NCI-H82 (cell line): ENCODE measurements around the gene PDE2A.

Experiments used
- DNase-seq: peaks from one replicate; lab custom pipeline; 2025; lab: John Stamatoyannopoulos, UW

The PDE2A gene

DNA sequence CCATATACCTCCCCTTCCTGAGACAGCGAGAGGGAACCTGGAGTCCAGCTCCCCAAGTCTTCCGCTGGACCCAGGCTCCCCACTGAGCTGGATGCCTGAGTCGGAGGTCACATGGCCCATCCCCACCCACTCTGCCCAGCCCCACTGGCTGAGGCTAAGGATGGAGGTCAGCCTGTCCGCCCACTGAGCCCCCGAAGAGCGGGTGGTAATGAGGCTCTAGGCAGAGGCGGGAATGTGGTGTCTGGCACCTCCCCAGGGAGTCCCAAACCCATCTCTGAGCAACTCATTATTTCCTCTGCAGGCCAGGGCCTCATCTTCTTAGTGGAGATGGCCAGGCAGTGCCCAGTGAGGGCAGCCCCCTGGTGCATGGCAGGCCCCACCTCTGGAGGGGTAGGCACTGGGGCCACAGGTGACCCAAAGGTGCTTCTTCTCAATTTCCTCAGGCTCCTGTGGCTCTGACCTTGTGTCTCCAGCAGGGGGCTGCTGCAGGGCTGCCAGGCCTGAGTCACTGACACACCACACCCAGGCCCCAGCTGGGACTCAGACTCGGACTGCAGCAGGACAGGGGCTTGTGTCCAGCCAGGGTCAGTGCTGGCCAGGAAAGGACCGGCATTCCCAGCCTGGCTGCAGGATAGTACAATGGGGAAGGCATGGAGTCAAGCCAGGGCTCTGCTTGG, 10.2 kb upstream of the PDE2A start:
- DNase-seq = peak; percentile 61

DNA sequence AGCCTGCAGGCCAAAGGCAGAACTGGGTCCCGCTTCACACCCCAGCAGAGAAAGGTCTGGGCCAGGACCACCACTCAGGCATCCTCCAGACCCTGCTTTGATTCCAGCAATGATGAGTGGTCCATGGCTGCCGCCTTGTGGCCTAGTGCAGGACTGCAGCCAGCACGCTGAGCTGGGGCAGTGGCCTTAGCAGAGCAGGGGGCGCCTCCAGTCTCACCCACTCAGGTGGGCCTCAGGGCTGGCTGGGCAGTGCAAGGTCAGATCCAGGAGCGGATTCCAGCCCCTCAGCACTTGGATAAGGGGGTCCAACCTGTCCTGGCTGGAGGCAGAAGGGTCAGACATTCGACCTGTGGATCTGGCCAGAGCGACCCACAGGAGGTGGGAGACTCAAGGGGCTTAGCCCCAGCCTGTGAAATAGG, 9.6 kb upstream of the PDE2A start:
- DNase-seq = peak; percentile 74

DNA sequence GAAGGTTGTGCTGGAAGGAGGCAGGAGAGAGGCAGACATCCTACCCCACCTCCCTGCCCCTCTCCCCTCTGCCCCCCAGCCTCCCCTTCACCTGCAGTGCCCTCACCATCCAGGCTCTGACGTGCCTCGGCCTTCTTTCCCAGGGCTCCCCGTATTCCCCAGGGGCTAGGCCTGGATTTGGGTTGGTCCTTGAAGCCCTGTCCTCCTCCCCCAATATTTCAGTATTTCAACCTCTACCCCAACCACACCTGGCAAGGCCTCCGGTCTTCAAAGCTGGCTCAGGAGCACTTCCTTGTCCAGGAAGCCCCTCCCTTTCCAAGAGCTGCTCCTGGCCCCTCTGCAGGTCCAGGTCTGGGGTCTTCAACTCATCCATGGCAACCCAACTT, 8.6 kb upstream of the PDE2A start:
- no peak for DNase-seq

DNA sequence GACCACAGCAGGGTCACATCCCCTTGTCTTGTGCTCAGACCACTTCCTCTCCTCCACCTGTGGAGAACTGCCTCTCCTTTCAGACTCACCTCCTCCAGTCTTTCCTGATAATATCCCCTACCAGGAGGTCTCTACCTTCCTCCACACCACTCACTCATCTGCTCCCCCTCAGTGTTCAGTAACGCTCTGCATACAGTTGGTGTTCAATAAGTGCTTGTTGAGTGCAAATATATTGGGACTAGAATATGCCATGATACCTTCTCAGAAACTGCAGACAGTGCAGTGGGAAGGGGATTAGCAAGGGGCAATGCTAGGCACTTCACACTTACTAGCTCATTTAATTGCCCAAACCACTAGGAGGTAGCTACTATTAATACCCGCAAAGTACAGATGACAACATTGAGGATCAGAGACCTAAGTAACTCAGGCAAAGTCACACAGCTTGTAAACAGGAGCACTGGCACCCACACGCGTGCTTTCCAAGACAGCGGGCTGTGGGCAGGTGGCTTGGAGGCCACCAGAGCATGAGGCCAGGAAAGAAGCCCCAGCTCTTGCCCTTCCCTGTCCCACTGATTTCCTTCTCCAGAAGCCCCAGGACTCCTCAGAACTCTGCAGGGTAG, 8.1 kb upstream of the PDE2A start:
- DNase-seq = no peak

DNA sequence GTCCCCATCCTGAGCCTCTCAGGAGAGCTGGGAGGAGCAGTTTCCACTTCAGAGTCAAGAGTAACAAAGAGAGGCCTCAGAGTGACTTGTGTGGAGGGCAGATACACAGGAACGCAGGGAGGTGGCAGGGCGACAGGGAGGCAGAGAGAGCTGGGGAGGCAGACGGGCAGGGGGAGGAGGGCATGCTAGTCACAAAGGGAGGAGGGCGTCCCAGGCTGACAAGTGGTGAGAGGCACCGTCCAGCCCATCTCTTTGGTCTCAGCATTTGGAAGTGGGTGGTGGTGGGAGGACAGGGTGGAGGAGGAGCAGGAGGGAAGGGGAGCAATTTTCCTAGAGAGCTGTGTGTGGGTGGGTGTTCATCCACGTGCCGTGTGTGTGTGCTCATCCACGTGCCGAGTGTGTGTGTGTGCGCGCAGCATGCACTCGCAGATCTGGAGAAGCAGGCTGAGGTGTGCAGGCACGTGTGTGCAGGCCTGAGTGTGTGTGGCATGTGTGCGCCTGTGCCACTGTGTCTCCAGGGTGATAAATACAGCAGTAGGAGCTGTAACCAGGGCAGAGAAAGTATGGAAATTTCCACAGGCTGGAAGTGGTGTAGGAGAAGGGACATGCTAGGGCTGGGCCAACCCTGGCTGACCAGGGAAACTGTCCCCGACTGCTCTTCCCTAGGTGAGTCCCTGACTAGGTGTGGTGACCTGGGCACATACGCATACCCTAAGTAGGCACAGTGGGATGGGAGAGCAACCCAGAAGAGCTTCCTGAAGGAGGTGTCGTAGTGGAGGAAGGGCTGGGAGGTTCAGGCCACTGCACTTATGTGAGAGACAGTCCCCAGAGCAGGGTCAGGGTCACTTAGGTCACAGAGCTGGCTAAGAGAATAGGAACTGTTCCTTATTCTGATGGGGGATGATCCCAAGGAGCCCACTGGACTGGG, 7.3 kb upstream of the PDE2A start:
- no peak for DNase-seq

DNA sequence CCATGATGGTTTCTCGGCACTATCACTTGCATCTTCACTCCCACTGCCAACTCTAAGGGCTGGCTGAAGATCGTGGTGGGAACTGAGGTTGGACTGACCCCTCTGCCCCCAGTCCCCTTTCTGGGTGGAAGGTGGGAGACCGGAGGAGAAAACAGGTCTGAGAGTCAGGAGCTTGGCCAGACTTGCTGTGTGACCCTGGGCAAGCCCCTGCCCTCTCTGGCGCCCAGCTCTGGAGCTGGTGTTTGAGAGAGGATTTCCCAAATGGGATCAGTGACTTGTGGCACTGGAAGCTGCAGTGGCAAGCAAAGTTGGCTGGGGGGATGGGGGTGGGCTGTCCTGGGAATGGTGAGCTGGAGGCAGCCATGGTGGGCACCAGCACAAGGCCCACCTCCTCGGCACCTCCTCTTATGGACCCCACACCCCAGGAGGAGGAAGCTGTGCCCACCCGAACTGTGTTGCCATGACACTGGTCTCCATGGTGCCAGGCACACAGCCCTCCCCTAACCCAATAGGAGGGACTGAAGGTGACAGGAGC, 6.5 kb upstream of the PDE2A start:
- no peak for DNase-seq

DNA sequence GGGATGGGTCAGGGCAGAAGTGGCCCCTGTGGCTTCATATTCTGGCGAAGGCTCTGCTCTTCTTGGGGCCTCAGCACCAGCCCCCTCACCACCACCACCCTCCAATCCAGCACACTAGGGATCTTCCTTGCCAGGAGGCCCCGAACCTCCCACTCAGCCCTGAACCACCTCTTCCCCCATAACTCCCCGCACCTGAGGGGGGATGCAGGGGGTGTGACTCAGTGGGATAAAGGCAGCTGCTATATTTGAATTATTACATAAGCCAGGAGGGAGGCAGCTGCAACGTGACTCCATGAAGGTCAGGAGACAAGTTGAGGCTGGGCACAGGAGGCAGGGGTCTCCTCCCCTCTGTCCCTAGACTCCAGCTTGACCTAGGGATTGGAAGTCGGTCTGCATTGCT, 5.6 kb upstream of the PDE2A start:
- peak; percentile 46 for DNase-seq

DNA sequence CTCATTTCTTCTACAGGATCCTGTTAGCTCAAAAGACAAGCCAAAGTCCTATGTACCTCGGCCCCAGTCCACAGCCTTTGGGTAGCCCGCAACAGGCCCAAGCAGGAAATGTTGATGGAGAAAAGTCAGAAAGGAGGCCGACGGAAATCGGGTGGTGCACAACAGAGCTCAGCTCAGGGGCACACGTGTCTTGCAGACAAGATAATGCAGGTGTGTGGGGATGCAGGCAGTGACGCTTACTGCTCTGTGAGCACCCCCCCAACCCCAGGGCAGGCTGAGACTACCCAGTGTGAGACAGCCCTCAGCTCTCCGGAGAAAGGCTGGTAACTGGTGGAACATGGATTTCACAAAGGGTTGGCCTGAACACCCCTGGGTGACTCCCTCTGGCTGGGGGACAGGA, 4.3 kb upstream of the PDE2A start:
- no peak for DNase-seq

DNA sequence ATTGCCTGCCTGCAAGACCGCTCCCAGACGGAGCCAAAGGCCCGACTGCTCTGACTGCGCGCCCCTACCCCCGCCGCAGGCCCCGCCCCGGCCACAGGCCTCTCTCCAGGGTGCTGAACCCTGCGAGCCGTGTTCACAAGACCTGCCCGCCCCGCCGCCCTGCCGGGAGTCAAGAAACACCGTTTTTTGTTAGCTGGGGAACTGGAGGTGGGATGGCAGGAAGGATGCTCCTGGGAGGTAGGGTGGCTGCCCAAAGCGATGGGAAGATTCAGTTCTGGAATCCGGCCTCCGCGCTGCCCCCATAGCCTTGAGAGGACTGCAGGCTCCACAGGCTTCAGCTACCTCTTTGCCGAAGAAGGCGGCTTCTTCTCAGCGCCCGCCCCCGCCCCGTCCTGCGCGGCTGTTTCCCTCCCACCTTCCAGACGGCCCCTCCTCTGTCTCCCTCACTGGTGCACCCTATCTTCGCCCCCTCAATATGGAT, 2.7 kb upstream of the PDE2A start:
- DNase-seq = no peak

DNA sequence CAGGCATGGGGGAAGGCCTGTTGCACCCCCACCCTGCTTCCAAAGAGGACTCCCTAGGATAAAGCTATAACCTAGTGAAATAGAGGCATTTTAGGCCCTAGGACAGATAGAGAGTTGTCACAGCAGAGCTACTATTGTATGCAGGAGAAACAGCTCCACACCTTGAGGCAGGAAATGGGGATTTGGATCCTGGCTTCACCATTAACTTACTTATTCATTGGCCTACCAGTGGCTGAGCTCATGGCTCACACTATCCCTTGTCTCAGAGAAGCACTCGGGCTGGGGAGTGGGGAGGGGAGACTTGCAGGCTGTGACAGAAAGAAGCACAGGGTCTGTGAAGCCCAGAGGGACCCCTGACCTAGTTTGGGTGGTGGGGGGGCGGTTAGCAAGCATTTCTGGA, 999 bp upstream of the PDE2A start:
- no peak for DNase-seq

DNA sequence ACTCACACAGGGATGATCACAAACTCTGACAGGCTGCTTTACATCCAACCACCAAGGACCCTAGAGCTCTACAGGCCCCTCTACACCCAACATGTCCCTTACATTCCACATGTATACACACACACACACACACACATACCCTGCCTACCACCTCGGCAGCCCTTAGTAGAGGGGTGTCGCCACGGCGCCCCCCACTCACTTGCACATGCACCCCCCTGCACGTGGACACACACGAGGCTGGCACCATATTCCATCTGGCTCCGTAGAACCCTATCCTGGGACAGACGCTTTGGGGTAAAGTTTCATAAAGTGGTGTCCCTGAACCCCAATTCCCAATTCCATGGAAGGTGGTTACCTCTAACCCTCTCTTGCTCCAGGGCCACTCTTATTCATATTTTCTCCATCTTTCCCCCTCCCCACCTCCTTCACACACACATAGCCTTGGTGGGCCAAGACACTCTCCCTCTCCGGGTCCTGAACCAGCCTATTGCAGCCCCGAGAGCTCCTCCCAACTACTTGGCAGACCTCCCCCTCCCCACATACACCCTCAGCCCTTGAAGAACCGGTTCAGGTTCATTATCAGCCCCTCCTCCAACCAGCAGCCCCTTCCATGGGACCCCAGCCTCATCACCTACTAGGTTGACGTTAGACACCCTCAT, 809 bp downstream of the PDE2A start:
- peak; percentile 49 for DNase-seq

DNA sequence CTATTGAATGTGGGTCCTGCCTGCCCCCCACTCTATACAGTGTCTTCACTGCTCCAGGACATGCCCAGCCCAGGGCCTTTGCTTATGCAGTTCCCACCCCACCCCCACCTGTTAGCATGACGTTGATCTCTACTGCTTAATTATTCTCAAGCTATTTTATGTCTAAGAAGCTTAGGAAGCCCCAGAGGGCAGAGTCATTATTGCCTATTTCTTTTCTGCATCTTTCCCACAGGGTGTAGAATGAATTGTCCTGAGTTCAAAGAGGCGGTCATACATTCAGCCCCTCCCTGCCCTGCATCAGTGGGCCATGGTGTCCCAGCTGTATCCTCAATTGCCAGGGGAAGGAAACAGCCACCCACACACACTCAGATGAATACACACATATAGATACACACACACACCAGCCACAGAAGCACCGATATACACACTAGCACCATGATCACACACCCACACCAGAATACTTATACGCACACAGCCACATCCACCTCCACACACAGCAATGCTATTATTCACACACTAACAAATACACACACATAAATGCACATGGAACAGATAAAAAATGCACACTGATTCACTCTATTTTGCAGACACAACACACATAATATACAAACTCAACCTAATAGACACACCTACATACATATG, 1.5 kb downstream of the PDE2A start:
- DNase-seq = peak; percentile 66

DNA sequence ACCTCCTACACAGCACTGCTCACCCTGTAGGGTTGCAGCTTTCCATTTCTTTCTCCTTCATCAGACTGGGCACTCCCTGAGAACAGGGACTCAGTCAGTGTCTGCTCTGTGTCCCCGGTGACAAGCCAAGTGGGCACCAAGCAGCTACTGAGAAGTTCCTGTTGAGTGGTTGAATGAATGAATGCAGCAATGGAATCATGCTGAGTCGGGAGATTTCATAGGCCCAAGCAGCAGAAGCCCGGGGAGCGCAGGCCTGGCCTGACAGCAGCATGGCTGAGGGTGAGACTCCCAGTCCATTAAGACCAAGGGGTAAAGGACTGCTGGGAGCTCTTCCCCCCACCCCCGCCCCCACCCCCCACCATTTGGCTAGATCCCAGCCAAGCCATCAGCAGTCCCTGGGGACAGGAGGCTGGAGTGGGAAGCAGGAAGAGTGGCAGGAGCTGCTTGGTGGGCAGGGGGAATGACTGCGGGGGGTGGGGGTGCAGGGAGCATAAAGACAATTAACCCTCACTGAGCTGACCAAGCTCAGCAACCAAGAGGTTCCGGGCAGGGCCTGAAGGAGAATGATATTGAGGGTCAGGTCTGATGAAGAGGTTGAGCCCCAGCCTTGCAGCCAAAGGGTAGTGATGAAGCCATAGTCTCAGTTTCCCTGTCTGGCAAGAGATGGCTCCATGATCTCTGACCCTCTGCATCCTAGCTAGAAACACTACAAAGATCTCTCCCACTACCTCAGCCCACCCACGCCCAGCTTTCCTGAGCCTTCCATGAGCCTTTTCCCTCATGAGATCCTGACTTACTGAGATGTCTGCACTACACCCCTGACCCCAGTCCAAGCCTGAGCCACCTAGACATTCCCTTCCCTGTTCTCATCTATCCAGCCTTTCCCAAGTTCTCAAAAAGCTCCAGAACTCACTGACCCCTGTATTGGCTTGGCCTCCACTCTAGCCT, 2.8 kb downstream of the PDE2A start:
- peak; percentile 66 for DNase-seq

DNA sequence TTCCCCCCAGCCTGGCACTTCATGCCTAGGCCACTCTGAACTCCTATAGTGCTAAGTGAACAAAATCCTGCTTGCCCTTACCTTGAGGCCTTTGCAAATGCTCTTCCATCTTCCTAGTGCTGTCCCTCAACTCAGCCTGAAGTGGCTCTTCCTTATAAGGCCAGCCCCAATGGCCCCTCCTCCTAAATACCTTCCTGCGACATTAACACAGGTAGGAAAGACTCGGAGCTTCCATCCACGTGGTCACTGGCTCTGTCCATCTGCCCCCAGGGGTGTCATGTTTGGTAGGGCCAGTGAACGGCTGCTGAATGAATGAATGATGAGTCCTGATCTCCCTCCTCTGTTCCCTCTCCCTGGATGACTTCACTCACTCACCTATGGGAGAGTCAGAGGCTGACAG, 4.2 kb downstream of the PDE2A start:
- DNase-seq = no peak

DNA sequence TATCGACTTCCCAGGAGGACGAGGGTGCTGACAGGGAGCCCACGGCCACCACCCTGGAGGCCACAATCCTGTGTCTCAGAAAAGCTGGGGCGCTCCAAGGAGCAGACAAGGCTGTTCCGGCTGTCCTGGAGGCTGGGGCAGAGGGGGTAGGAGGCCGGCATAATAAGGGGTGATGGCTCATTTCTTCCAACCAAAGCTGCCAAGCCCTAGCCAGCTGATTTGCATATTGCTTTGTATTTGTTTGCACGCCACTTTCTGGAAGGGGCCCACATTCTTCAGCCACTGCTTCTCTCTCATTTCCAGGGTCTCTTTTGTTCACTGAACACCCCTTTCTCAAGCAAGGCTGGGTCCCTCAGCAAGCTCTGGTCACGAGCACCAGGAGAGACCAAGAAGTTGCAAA, 4.7 kb downstream of the PDE2A start:
- DNase-seq = no peak

DNA sequence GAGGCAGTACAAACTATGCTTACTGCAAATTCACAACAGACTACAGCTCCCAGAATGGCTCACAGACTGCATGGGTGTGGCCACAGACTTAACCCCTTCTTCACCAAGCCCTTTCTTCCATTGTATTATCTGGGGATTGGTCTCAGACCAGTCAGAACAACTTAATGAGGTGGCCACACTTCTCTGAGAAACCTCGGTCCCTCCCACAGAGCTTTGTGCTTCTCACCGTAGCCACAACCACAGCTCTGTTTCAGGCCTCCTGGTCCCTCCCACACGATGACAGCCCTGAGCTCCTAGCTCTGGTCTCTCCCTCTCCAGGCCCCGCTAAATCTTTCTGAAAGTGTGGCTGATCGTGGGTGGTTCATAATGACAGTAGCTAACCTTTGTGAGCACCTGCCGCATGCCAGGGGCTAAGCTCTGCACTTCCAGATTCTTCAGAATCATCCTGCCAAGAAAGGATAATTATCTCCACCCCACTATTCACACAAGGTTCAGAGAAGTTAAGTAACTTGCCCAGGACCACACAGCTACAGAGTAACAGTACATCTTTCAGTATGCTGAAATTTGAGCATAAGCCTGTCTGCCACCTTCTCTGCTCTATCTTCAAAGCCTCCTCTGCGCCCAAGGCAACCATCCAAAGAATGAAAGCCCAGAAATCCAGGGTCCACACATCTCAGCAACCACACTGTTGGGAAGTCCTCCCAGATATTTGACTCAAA, 5.4 kb downstream of the PDE2A start:
- no peak for DNase-seq

DNA sequence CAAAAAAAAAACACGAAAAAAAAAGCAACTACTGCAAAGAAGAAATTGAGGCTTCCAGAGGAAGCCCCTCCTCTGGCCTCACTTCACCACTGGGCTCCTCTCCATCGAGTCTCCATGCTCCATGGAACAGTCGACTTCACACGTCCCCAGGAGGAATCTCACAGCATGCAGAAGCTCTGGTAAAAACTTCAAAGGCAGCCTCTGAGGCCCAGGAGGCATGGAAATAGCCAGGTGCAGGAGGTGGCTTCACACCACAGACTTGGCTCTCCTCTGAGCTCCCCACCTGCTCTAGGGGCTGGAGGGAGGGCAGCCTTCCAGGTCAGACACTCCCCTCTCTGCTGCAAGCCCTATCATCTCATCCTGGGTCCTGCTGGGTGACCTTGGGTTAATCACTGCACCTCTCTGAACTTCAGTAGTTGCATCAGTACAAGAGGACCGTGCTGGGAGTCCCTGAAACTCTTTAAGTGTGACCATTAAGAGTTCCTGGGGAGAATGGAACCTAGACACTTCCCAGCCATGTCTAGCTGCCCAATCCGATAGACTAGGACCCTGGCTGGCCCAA, 8.2 kb downstream of the PDE2A start:
- DNase-seq = no peak

DNA sequence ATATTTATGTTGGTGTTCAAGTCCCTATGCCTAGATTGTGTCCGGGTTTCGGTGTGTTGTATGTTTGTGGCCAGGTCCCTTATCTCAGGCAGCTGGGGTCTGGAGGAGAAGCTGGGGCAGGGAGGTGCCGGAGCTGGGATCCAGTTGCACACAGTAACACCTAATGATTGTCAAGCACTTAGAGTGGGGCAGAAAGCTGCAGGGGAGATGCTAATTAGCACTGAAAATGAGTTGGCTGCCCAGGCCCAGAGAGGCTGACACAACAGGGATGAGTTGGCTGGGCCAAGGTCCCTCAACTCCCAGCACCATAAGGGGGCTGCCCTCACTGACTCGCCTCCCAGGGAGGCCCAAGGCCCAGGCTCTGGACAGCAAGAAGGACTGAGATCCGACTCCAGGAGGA, 12.2 kb downstream of the PDE2A start:
- DNase-seq = no peak

DNA sequence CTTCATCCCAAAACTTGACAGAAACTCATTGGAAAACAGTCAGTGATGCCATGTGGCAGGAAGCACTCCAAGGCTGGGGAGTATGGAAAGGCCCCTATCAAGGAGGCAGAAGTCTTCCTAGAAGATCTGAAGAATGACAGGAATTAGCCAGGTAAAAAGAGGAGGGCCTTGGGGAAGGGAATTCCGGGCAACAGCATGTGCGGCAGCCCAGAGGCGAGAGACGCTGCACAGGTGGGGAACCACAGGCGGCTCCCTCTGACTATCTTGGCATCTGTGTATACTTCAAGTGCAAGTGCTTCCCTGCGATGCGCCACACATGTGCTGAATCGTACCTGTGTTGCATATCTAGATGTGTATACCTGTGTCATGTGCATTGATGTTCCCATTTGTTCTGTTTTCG, 12.7 kb downstream of the PDE2A start:
- no peak for DNase-seq
